Lung microvascular endothelial cell (primary cell): ENCODE results near the gene PRXL2A. TPM values are rescaled to one million over a fixed set of nuclear protein-coding genes. Genes with fewer than 3 reads are reported as not detected.
"Not testable (repeated sequence)": the region's sequence is repeated elsewhere in the genome, so short reads cannot be mapped to it uniquely, and the experiment has no call there.

Experiments
- DNase-seq, 2 donors: peaks; one replicate each; pipeline versions ENCODE4 v3.0.0 to v3.0.0-alpha.2; 2010; ENCODE audit warnings: low read depth in 2 of 2
- total RNA-seq: library from RNA; depleted of rRNA; stranded (reverse); fragments of >200 nt; gene quantifications from 2 replicates; pipeline ENCODE4 v1.2.1, GENCODE V29; 2014

The PRXL2A gene
- total RNA-seq, 1 donor from 2014 or later: 195 TPM

- DNase-seq: peak; percentile 93 to 95
Measured at GRCh38 chr10:80411267-80411668, 2.9 kb downstream of the PRXL2A start.

- DNase-seq: peak in 1 of 2 donors; percentile 12
Measured at GRCh38 chr10:80411681-80412220, 3.4 kb downstream of the PRXL2A start.

GRCh38 chr10:80412486-80412885 is 4.1 kb downstream of the PRXL2A start:
- DNase-seq: peak; percentile 88 to 95

- peak; percentile 8 to 74 for DNase-seq
Measured at GRCh38 chr10:80413271-80413996, 5.1 kb downstream of the PRXL2A start.

- DNase-seq: peak; percentile 34 to 35
Measured at GRCh38 chr10:80414142-80414895, 6.0 kb downstream of the PRXL2A start.

GRCh38 chr10:80415734-80416478 is 7.6 kb downstream of the PRXL2A start:
- DNase-seq: peak; percentile 10 to 56

GRCh38 chr10:80416479-80417098 is 8.2 kb downstream of the PRXL2A start:
- peak; percentile 46 to 67 for DNase-seq

GRCh38 chr10:80417256-80417655 is 8.9 kb downstream of the PRXL2A start:
- DNase-seq: not testable (repeated sequence)

GRCh38 chr10:80421050-80421706 is 12.8 kb downstream of the PRXL2A start:
- no peak for DNase-seq

- DNase-seq: no peak
Measured at GRCh38 chr10:80421707-80422536, 13.6 kb downstream of the PRXL2A start.

GRCh38 chr10:80425901-80426300 is 17.6 kb downstream of the PRXL2A start:
- DNase-seq: no peak

GRCh38 chr10:80427541-80427940 is 19.2 kb downstream of the PRXL2A start:
- DNase-seq: no peak

GRCh38 chr10:80429521-80429973 is 21.2 kb downstream of the PRXL2A start:
- peak in 1 of 2 donors; percentile 32 for DNase-seq

- no peak for DNase-seq
Measured at GRCh38 chr10:80433134-80433533, 24.8 kb downstream of the PRXL2A start.

- no peak for DNase-seq
Measured at GRCh38 chr10:80436446-80437098, 28.2 kb downstream of the PRXL2A start.

GRCh38 chr10:80437227-80437626 is 28.9 kb downstream of the PRXL2A start:
- no peak for DNase-seq

- no peak for DNase-seq
Measured at GRCh38 chr10:80441831-80442230, 33.5 kb downstream of the PRXL2A start.

GRCh38 chr10:80442879-80443278 is 34.5 kb downstream of the PRXL2A start:
- DNase-seq: peak in 1 of 2 donors; percentile 41

GRCh38 chr10:80443531-80443974 is 35.2 kb downstream of the PRXL2A start:
- peak; percentile 59 to 72 for DNase-seq
